HFF-Myc (cell line): ENCODE data around the gene LRRC8A.

Source experiments
- DNase-seq: peaks from one replicate; pipeline ENCODE4 v3.0.0-alpha.2; 2011; ENCODE audit warnings: low read depth; ENCODE audit errors: extremely low read depth
- H3K4me3 ChIP-seq: replicated peaks from 2 replicates; pipeline ENCODE4 v1.5.1; 2011; ENCODE audit warnings: low read depth, mild to moderate bottlenecking, control low read depth, low read length
- CTCF ChIP-seq: IDR thresholded peaks from 2 replicates; pipeline ENCODE4 v1.5.1; 2012; ENCODE audit warnings: mild to moderate bottlenecking, low read depth, low read length, control low read depth; ENCODE audit errors: missing control alignments

The LRRC8A gene

DNA sequence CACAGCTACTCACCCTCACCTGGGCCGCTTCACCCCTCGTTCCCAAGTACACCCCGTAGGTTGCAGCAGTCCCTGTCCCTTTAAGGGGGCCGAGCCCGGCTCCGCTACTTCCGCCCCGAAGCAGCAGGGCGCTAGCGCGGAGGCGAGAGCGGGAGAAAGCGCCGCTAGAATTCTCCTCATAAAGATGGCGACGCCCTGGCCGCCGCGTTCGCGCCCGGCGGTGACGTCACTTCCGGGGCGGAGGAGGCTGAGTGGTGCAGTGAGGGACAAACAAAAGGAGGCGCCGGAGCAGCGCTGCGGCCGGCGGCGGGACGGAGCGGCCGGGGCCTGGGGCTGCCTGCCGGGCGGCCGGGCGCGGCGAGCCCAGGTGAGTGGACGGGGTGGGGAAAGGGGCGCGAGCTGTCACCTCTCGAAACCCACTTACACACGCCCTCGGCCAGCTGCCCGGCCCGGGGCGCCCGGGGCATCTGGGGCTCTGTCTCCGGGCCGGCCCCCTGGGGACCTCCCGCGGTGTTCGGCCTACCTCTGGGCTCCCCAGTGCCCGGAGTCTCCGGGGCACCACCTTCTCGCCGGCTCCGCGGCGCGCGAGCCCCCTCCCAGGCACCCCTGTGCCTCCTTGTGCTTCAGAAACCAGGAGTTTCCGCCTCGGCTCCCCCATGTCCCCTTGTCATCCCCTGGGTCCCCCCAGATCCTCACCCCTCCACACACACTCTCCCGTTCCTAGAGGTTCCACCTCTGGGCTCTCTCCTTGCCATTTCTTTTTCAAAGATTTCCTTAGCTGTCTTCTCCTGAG is at the start of gene LRRC8A, which contains the start of gene KYAT1:
Gene LRRC8A, plus strand, starts transcription at position 250 of the 793 bp plus-strand sequence. CDS start 25,032 bp downstream, outside the sequence.
Gene KYAT1, minus strand, starts transcription at position 67 of the 793 bp plus-strand sequence. CDS start 36,545 bp downstream, outside the sequence.
- peak within 1 kb of the TSS; percentile 97 for H3K4me3 ChIP-seq
- TF ChIP-seq CTCF = no peak
- DNase-seq = peak; percentile 79

- DNase-seq = no peak
- no peak for TF ChIP-seq CTCF
- H3K4me3 ChIP-seq = no peak overlapping the region
Measured at GRCh38 chr9:128833696-128834095, 48.2 kb upstream of the LRRC8A start.

GRCh38 chr9:128835246-128836210 is 46.4 kb upstream of the LRRC8A start:
- no peak for DNase-seq
- no peak for TF ChIP-seq CTCF
- no peak overlapping the region for H3K4me3 ChIP-seq

- no peak for DNase-seq
- no peak overlapping the region for H3K4me3 ChIP-seq
- no peak for TF ChIP-seq CTCF
Measured at GRCh38 chr9:128836509-128837145, 45.3 kb upstream of the LRRC8A start.

DNA sequence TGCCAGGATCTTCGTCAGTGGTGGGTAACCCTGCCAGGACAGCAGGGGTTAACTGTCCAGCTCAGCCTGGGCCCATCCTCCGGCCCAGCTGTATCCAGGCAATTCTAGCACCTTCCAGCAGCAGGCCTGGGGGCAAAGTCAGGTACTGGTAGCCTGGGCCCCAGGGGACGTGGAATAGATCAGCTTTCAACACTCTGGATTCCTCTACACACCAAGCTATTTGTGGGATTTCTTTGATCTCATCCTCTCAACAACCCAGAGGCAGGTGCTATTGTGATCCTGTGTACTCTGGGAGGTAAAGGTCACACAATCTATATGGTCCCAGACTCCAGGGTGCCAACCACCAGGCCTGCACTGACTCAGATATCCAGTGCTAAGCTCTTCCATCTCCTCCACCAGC is 43.6 kb upstream of the LRRC8A start:
- no peak for TF ChIP-seq CTCF
- H3K4me3 ChIP-seq = no peak overlapping the region
- DNase-seq = no peak

DNA sequence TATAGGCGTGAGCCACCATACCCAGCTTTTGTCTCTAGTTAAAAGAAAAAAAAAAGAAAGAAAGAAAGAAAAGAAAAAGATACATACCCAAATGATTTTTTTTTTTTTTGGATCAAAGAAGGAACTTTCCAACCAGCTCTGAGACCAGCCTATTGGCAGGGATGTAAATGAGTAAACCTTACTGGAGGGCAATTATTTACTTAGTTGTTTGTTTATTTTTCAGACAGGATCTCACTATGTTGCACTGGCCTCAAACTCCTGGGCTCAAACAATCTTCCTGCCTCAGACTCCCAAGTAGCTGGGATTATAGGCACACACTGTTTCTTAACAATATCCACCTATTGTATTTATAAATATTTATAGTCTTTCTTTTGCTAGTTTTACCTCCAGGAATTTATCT is 41.4 kb upstream of the LRRC8A start:
- DNase-seq = no peak
- no peak overlapping the region for H3K4me3 ChIP-seq
- no peak for TF ChIP-seq CTCF
